ENCODE data around the gene COQ7. TPM values are rescaled to one million over a fixed set of nuclear protein-coding genes. Genes with fewer than 3 reads are reported as not detected.

COQ7 gene
- polyA plus RNA-seq, 1 donor, result 23.8 TPM

GRCh38 chr16:19046062-19046461, 21.4 kb upstream of the COQ7 start:
- Histone ChIP-seq H3K36me3 (ENCODE audit: control insufficient read depth, insufficient read depth, low read length) (peaks cover 11% of the 10 kb centered on the region), H3K9me3 (ENCODE audit: control insufficient read depth, low read depth, low read length) (no peaks in the 10 kb centered on the region), H3K27ac (ENCODE audit: low read length) (no peak overlapping the region), H3K4me3 (ENCODE audit: low read length) (no peak overlapping the region), H3K27me3 (ENCODE audit: control insufficient read depth, insufficient read depth, low read length) (no peaks in the 10 kb centered on the region), H3K4me1 (ENCODE audit: control insufficient read depth, insufficient read depth, low read length) (no peaks in the 10 kb centered on the region)
- WGBS (ENCODE audit: insufficient coverage, low lambda C conversion rate), result no CpG with 5 or more reads among the region's 2 CpGs
- DNase-seq, result no peak

DNA sequence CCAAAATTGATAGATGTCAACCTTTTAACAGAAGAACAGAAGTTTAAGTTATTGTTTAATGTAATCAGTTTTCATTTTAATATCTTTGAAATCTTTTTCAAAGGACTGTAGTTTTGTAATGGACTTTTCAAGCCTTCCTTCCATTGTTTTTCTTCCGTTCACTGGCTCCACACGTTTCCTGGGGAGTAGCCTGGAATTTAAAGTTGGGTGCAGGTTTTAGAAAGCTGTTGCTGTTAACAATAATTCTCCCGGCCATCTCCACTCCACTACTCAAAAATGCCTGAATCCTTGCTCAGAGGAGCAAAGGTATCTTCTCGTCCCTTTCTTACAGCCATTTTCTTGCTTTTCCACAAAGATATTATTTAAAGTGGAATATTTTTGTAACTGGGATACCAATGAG, 4.7 kb upstream of the COQ7 start:
- Histone ChIP-seq H3K27ac (ENCODE audit: low read length) (no peak overlapping the region), H3K4me3 (ENCODE audit: low read length) (no peak overlapping the region), H3K36me3 (ENCODE audit: control insufficient read depth, insufficient read depth, low read length) (peaks cover 8% of the 10 kb centered on the region), H3K9me3 (ENCODE audit: control insufficient read depth, low read depth, low read length) (no peaks in the 10 kb centered on the region), H3K27me3 (ENCODE audit: control insufficient read depth, insufficient read depth, low read length) (no peaks in the 10 kb centered on the region), H3K4me1 (ENCODE audit: control insufficient read depth, insufficient read depth, low read length) (peaks cover 4% of the 10 kb centered on the region)
- no peak for DNase-seq
- 100% methylated on average over 2 of the region's 4 CpGs for WGBS (ENCODE audit: insufficient coverage, low lambda C conversion rate)

GRCh38 chr16:19066988-19067348, 446 bp upstream of the COQ7 start:
- Histone ChIP-seq H3K36me3 (ENCODE audit: control insufficient read depth, insufficient read depth, low read length) (peaks cover 8% of the 10 kb centered on the region), H3K4me3 (ENCODE audit: low read length) (peak overlapping the region; percentile 73), H3K27me3 (ENCODE audit: control insufficient read depth, insufficient read depth, low read length) (no peaks in the 10 kb centered on the region), H3K4me1 (ENCODE audit: control insufficient read depth, insufficient read depth, low read length) (peaks cover 11% of the 10 kb centered on the region), H3K27ac (ENCODE audit: low read length) (peak overlapping the region; percentile 93), H3K9me3 (ENCODE audit: control insufficient read depth, low read depth, low read length) (no peaks in the 10 kb centered on the region)
- WGBS (ENCODE audit: insufficient coverage, low lambda C conversion rate), result 40% methylated on average over 1 of the region's 9 CpGs
- no peak for DNase-seq

GRCh38 chr16:19068237-19068815, 912 bp downstream of the COQ7 start:
- H3K36me3 ChIP-seq (ENCODE audit: control insufficient read depth, insufficient read depth, low read length), result peaks cover 16% of the 10 kb centered on the region
- peak in 1 of 2 donors; percentile 13 for DNase-seq
- H3K4me3 ChIP-seq (ENCODE audit: low read length), result peak overlapping the region; percentile 73
- WGBS (ENCODE audit: insufficient coverage, low lambda C conversion rate), result 47% methylated on average over 3 of the region's 19 CpGs
- peak overlapping the region; percentile 93 for H3K27ac ChIP-seq (ENCODE audit: low read length)
- no peaks in the 10 kb centered on the region for H3K27me3 ChIP-seq (ENCODE audit: control insufficient read depth, insufficient read depth, low read length)
- H3K9me3 ChIP-seq (ENCODE audit: control insufficient read depth, low read depth, low read length), result no peaks in the 10 kb centered on the region
- peaks cover 11% of the 10 kb centered on the region for H3K4me1 ChIP-seq (ENCODE audit: control insufficient read depth, insufficient read depth, low read length)

- Histone ChIP-seq H3K4me3 (ENCODE audit: low read length) (no peak overlapping the region), H3K4me1 (ENCODE audit: control insufficient read depth, insufficient read depth, low read length) (peaks cover 7% of the 10 kb centered on the region), H3K36me3 (ENCODE audit: control insufficient read depth, insufficient read depth, low read length) (peaks cover 42% of the 10 kb centered on the region), H3K27ac (ENCODE audit: low read length) (no peak overlapping the region), H3K27me3 (ENCODE audit: control insufficient read depth, insufficient read depth, low read length) (no peaks in the 10 kb centered on the region), H3K9me3 (ENCODE audit: control insufficient read depth, low read depth, low read length) (no peaks in the 10 kb centered on the region)
- peak; percentile 48 to 55 for DNase-seq
- 100% methylated on average over 2 of the region's 21 CpGs for WGBS (ENCODE audit: insufficient coverage, low lambda C conversion rate)
These were observed 4.7 kb downstream of the COQ7 start for GRCh38 chr16:19071811-19072777.

DNA sequence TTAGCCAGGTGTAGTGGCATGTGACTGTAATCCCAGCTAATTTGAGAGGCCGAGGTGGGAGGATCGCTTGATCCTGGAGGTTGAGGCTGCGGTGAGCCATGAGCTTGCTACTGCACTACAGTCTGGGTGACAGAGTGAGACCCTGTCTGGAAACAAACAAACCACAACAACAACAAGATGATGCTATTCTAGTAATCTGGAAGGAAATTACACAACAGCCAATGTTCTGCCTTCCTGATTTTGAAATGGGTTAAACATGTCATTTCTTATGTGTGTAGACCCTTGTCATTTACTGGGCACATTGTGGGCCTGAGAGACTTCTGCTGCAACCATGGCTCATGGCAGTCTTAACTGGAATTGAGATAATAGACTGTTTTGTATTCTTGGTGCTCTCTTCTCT, 5.9 kb downstream of the COQ7 start:
- no peak for DNase-seq
- H3K27ac ChIP-seq (ENCODE audit: low read length), result no peak overlapping the region
- H3K9me3 ChIP-seq (ENCODE audit: control insufficient read depth, low read depth, low read length), result no peaks in the 10 kb centered on the region
- H3K4me3 ChIP-seq (ENCODE audit: low read length), result no peak overlapping the region
- WGBS (ENCODE audit: insufficient coverage, low lambda C conversion rate), result no CpG with 5 or more reads among the region's 3 CpGs
- H3K4me1 ChIP-seq (ENCODE audit: control insufficient read depth, insufficient read depth, low read length), result peaks cover 7% of the 10 kb centered on the region
- no peaks in the 10 kb centered on the region for H3K27me3 ChIP-seq (ENCODE audit: control insufficient read depth, insufficient read depth, low read length)
- peaks cover 54% of the 10 kb centered on the region for H3K36me3 ChIP-seq (ENCODE audit: control insufficient read depth, insufficient read depth, low read length)

DNA sequence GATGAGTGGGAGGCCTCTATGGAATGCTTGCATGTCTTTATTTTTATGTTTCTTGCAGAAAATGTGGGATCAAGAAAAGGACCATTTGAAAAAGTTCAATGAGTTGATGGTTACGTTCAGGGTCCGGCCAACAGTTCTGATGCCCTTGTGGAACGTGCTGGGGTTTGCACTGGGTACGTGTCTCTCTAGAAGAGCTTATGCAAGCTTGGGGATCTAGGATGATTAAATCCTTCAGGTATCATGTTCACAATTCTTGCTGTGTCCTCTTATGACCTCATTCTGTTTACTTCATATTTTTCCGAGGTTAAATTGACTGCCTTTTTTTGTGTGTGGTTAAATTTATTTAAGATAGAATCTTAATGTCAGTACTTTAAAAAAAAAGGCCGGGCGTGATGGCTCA, 6.4 kb downstream of the COQ7 start:
- WGBS (ENCODE audit: insufficient coverage, low lambda C conversion rate), result 67% methylated on average over 3 of the region's 7 CpGs
- H3K27ac ChIP-seq (ENCODE audit: low read length), result no peak overlapping the region
- peaks cover 2% of the 10 kb centered on the region for H3K4me1 ChIP-seq (ENCODE audit: control insufficient read depth, insufficient read depth, low read length)
- DNase-seq, result no peak
- no peaks in the 10 kb centered on the region for H3K9me3 ChIP-seq (ENCODE audit: control insufficient read depth, low read depth, low read length)
- H3K36me3 ChIP-seq (ENCODE audit: control insufficient read depth, insufficient read depth, low read length), result peaks cover 59% of the 10 kb centered on the region
- no peaks in the 10 kb centered on the region for H3K27me3 ChIP-seq (ENCODE audit: control insufficient read depth, insufficient read depth, low read length)
- no peak overlapping the region for H3K4me3 ChIP-seq (ENCODE audit: low read length)

- 100% methylated on average over 2 of the region's 12 CpGs for WGBS (ENCODE audit: insufficient coverage, low lambda C conversion rate)
These were observed 8.1 kb downstream of the COQ7 start for GRCh38 chr16:19075511-19075910.

GRCh38 chr16:19077879-19078278, 10.5 kb downstream of the COQ7 start:
- H3K27me3 ChIP-seq (ENCODE audit: control insufficient read depth, insufficient read depth, low read length), result no peaks in the 10 kb centered on the region
- H3K27ac ChIP-seq (ENCODE audit: low read length), result no peak overlapping the region
- no peaks in the 10 kb centered on the region for H3K4me1 ChIP-seq (ENCODE audit: control insufficient read depth, insufficient read depth, low read length)
- peaks cover 57% of the 10 kb centered on the region for H3K36me3 ChIP-seq (ENCODE audit: control insufficient read depth, insufficient read depth, low read length)
- 100% methylated on average over 4 of the region's 6 CpGs for WGBS (ENCODE audit: insufficient coverage, low lambda C conversion rate)
- no peak overlapping the region for H3K4me3 ChIP-seq (ENCODE audit: low read length)
- DNase-seq, result no peak
- H3K9me3 ChIP-seq (ENCODE audit: control insufficient read depth, low read depth, low read length), result no peaks in the 10 kb centered on the region

More at GRCh38 chr16:19075511-19075910, 8.1 kb downstream of the COQ7 start:
- no peaks in the 10 kb centered on the region for H3K27me3 ChIP-seq (ENCODE audit: control insufficient read depth, insufficient read depth, low read length)
- H3K9me3 ChIP-seq (ENCODE audit: control insufficient read depth, low read depth, low read length), result no peaks in the 10 kb centered on the region
- H3K4me3 ChIP-seq (ENCODE audit: low read length), result no peak overlapping the region
- H3K4me1 ChIP-seq (ENCODE audit: control insufficient read depth, insufficient read depth, low read length), result no peaks in the 10 kb centered on the region
- DNase-seq, result no peak
- no peak overlapping the region for H3K27ac ChIP-seq (ENCODE audit: low read length)
- H3K36me3 ChIP-seq (ENCODE audit: control insufficient read depth, insufficient read depth, low read length), result peaks cover 66% of the 10 kb centered on the region

GRCh38 chr16:19083670-19084069, 16.3 kb downstream of the COQ7 start:
- Histone ChIP-seq H3K27me3 (ENCODE audit: control insufficient read depth, insufficient read depth, low read length) (no peaks in the 10 kb centered on the region), H3K4me3 (ENCODE audit: low read length) (no peak overlapping the region), H3K9me3 (ENCODE audit: control insufficient read depth, low read depth, low read length) (no peaks in the 10 kb centered on the region), H3K4me1 (ENCODE audit: control insufficient read depth, insufficient read depth, low read length) (peaks cover 10% of the 10 kb centered on the region), H3K27ac (ENCODE audit: low read length) (no peak overlapping the region), H3K36me3 (ENCODE audit: control insufficient read depth, insufficient read depth, low read length) (peaks cover 14% of the 10 kb centered on the region)
- DNase-seq, result no peak
- no CpG with 5 or more reads among the region's 1 CpG for WGBS (ENCODE audit: insufficient coverage, low lambda C conversion rate)

Data from large intestine (tissue), 3 donors.